Measurements from ENCODE around the gene RASL10B.

The RASL10B gene

GRCh38 chr17:35752945-35753764 is 21.7 kb downstream of the RASL10B start, which contains the start of gene GAS2L2:
TSS of gene GAS2L2 (minus strand) at chr17:35753239. CDS start at chr17:35752850, 389 bp downstream.
- Histone ChIP-seq H3K36me3 (replicated peaks) (no peaks in the 10 kb centered on the region), H3K27ac (no peak within 1 kb of the TSS), H3K27me3 (replicated peaks) (peaks cover 27% of the 10 kb centered on the region), H3K4me3 (ENCODE audit: low read depth, low read length) (no peak within 1 kb of the TSS)
- DNase-seq, result no peak
- TF ChIP-seq, protein P1, sequence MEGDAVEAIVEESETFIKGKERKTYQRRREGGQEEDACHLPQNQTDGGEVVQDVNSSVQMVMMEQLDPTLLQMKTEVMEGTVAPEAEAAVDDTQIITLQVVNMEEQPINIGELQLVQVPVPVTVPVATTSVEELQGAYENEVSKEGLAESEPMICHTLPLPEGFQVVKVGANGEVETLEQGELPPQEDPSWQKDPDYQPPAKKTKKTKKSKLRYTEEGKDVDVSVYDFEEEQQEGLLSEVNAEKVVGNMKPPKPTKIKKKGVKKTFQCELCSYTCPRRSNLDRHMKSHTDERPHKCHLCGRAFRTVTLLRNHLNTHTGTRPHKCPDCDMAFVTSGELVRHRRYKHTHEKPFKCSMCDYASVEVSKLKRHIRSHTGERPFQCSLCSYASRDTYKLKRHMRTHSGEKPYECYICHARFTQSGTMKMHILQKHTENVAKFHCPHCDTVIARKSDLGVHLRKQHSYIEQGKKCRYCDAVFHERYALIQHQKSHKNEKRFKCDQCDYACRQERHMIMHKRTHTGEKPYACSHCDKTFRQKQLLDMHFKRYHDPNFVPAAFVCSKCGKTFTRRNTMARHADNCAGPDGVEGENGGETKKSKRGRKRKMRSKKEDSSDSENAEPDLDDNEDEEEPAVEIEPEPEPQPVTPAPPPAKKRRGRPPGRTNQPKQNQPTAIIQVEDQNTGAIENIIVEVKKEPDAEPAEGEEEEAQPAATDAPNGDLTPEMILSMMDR (IDR thresholded peaks at IDR 0.05; ENCODE audit: low read depth, low read length, missing control alignments), result no peak
- in situ Hi-C loops (cut with HindIII; ENCODE audit: low pct_ligation_motif_present, low sequenced_read_pairs), result no loop called here

- TF ChIP-seq, protein P1 (IDR thresholded peaks at IDR 0.05; ENCODE audit: low read depth, low read length, missing control alignments), result no peak
- Histone ChIP-seq H3K36me3 (replicated peaks) (no peaks in the 10 kb centered on the region), H3K27me3 (replicated peaks) (peaks cover 3% of the 10 kb centered on the region), H3K27ac (no peak overlapping the region), H3K4me3 (ENCODE audit: low read depth, low read length) (no peak overlapping the region)
- in situ Hi-C loops (cut with HindIII; ENCODE audit: low pct_ligation_motif_present, low sequenced_read_pairs), result no loop called here
- no peak for DNase-seq
Observed at GRCh38 chr17:35757243-35757642, 25.8 kb downstream of the RASL10B start.

DNA sequence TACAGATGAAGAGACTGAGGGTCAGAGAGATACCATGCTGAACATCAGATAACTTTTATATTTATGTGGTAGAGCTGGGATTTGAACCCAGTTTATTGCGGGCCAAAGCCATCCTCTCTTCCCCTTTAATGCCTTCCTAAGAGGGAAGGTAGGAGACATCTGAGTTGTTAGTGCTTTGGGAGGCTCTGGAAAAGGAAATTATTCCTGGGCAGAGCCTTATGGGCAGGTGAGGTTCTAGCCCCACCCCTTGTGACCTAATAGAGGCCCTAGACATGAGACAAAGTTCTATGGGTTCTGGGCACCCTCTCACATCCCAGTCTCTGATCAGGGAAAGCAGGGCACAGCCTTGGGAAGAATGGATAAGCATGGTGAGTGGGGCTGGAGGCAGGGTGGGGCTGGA is 29.1 kb downstream of the RASL10B start, which contains the start of gene C17orf50:
C17orf50 (plus strand) TSS at position 301 of the 400 bp plus-strand sequence; CDS start at position 356, 55 bp downstream.
- Histone ChIP-seq H3K36me3 (replicated peaks) (no peaks in the 10 kb centered on the region), H3K4me3 (ENCODE audit: low read depth, low read length) (no peak within 1 kb of the TSS), H3K27me3 (replicated peaks) (no peaks in the 10 kb centered on the region), H3K27ac (no peak within 1 kb of the TSS)
- in situ Hi-C loops (cut with HindIII; ENCODE audit: low pct_ligation_motif_present, low sequenced_read_pairs), result no loop called here
- TF ChIP-seq, protein P1 (IDR thresholded peaks at IDR 0.05; ENCODE audit: low read depth, low read length, missing control alignments), result no peak
- DNase-seq, result no peak

- no peak overlapping the region for H3K4me3 ChIP-seq (ENCODE audit: low read depth, low read length)
- H3K27ac ChIP-seq, result no peak overlapping the region
- H3K36me3 ChIP-seq (replicated peaks), result no peaks in the 10 kb centered on the region
- in situ Hi-C loops (cut with HindIII; ENCODE audit: low pct_ligation_motif_present, low sequenced_read_pairs), result no loop called here
- no peak for DNase-seq
- no peaks in the 10 kb centered on the region for H3K27me3 ChIP-seq (replicated peaks)
- TF ChIP-seq, protein P1 (IDR thresholded peaks at IDR 0.05; ENCODE audit: low read depth, low read length, missing control alignments), result no peak
Observed at GRCh38 chr17:35761601-35762000, 30.2 kb downstream of the RASL10B start.

DNA sequence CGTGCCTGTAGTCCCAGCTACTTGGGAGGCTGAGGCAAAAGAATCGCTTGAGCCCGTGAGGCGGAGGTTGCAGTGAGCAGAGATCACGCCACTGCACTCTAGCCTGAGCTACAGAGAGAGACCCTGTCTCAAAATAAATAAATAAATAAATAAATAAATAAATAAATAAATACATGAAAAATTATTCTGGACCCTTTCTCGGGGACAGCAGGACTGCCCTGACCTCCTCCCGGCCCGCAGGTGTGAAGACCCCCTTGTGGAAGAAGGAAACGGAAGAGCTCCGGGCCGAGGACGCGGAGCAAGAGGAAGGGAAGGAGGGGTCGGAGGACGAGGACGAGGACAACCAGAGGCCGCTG is 32.3 kb downstream of the RASL10B start:
- Histone ChIP-seq H3K36me3 (replicated peaks) (no peaks in the 10 kb centered on the region), H3K27ac (no peak overlapping the region), H3K27me3 (replicated peaks) (no peaks in the 10 kb centered on the region), H3K4me3 (ENCODE audit: low read depth, low read length) (peak overlapping the region; percentile 22)
- DNase-seq, result no peak
- in situ Hi-C loops (cut with HindIII; ENCODE audit: low pct_ligation_motif_present, low sequenced_read_pairs), result no loop called here
- TF ChIP-seq, protein P1 (IDR thresholded peaks at IDR 0.05; ENCODE audit: low read depth, low read length, missing control alignments), result no peak

All from brain microvascular endothelial cell (primary cell).